GM18951 (cell line): ENCODE data around the gene MFN2.

Experiments used
- POLR2A ChIP-seq: IDR thresholded peaks from 4 replicates; pipeline ENCODE4 v1.6.1; 2011; ENCODE audit warnings: mild to moderate bottlenecking; ENCODE audit not compliant: insufficient read length, insufficient read depth; ENCODE audit errors: extremely low read depth
- in situ Hi-C: fragments of 300-500 bp; cut with MboI; formaldehyde crosslinking; loops from one replicate; pipeline ENCODE4 v1.12.0; 2022; ENCODE audit warnings: low sequenced_read_pairs, mixed read lengths, inconsistent platforms; ENCODE audit not compliant: unreplicated experiment

MFN2 gene

GRCh38 chr1:11978301-11978700 is 1.9 kb upstream of the MFN2 start:
- no peak for TF ChIP-seq POLR2A
- in situ Hi-C loops, result no loop called here

- in situ Hi-C loops, result no loop called here
- no peak for TF ChIP-seq POLR2A
These were observed 1.0 kb upstream of the MFN2 start for GRCh38 chr1:11979028-11979850.

GRCh38 chr1:11980676-11980972 is 380 bp downstream of the MFN2 start:
- in situ Hi-C loops, result no loop called here
- no peak for TF ChIP-seq POLR2A

GRCh38 chr1:11981378-11982009 is 1.2 kb downstream of the MFN2 start:
- no peak for TF ChIP-seq POLR2A
- in situ Hi-C loops, result no loop called here

- TF ChIP-seq POLR2A, result no peak
- in situ Hi-C loops, result no loop called here
These were observed 1.8 kb downstream of the MFN2 start for GRCh38 chr1:11982010-11982392.

- in situ Hi-C loops, result no loop called here
- no peak for TF ChIP-seq POLR2A
These were observed 3.9 kb downstream of the MFN2 start for GRCh38 chr1:11984121-11984520.

- no peak for TF ChIP-seq POLR2A
- in situ Hi-C loops, result no loop called here
These were observed 4.3 kb downstream of the MFN2 start for GRCh38 chr1:11984576-11984975.

GRCh38 chr1:11985171-11985570 is 4.9 kb downstream of the MFN2 start:
- no peak for TF ChIP-seq POLR2A

GRCh38 chr1:11985851-11986250 is 5.6 kb downstream of the MFN2 start:
- no peak for TF ChIP-seq POLR2A
- in situ Hi-C loops, result no loop called here

More at GRCh38 chr1:11985171-11985570, 4.9 kb downstream of the MFN2 start:
- in situ Hi-C loops, result no loop called here

- no peak for TF ChIP-seq POLR2A
- in situ Hi-C loops, result no loop called here
These were observed 9.4 kb downstream of the MFN2 start for GRCh38 chr1:11989669-11990068.

- TF ChIP-seq POLR2A, result no peak
- in situ Hi-C loops, result no loop called here
These were observed 10.2 kb downstream of the MFN2 start for GRCh38 chr1:11990303-11991032.

GRCh38 chr1:11991969-11992676 is 11.9 kb downstream of the MFN2 start:
- in situ Hi-C loops, result no loop called here

More at GRCh38 chr1:11991969-11992676, 11.9 kb downstream of the MFN2 start:
- TF ChIP-seq POLR2A, result no peak
